ENCODE measurements around the gene CNTN6. TPM values are rescaled to one million over a fixed set of nuclear protein-coding genes. Genes with fewer than 3 reads are reported as not detected.

Gene CNTN6
- polyA plus RNA-seq, 1 donor (not counting 4 experiments of a cell fraction or from before 2014, with no cell fraction given) = not detected

DNA sequence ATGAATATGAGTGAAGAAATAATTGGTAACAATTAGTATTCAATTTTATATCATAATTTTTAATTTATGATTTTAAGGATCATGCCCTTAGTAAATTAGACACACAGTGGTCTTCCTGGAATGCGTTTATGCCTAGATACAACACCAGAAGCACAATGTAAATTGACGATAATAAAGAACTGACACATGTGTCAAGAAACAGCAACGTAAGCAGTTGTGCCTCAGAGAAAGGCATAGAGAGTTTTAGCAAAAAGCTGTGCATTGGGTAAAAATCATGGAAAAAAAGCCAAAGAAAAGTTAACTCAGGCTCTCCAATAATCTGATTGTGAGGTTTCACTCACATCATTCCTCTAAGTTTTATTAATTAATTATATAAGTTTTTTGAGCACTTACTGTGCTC is 37.0 kb upstream of the CNTN6 start:
- no peak overlapping the region for H3K27ac ChIP-seq (ENCODE audit: control insufficient read depth, insufficient read depth, low read length)
- TF ChIP-seq, protein P1, sequence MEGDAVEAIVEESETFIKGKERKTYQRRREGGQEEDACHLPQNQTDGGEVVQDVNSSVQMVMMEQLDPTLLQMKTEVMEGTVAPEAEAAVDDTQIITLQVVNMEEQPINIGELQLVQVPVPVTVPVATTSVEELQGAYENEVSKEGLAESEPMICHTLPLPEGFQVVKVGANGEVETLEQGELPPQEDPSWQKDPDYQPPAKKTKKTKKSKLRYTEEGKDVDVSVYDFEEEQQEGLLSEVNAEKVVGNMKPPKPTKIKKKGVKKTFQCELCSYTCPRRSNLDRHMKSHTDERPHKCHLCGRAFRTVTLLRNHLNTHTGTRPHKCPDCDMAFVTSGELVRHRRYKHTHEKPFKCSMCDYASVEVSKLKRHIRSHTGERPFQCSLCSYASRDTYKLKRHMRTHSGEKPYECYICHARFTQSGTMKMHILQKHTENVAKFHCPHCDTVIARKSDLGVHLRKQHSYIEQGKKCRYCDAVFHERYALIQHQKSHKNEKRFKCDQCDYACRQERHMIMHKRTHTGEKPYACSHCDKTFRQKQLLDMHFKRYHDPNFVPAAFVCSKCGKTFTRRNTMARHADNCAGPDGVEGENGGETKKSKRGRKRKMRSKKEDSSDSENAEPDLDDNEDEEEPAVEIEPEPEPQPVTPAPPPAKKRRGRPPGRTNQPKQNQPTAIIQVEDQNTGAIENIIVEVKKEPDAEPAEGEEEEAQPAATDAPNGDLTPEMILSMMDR (optimal IDR thresholded peaks at IDR 0.05 in 1 of 3, IDR thresholded peaks at IDR 0.05 in 1 of 3, conservative IDR thresholded peaks at IDR 0.05 in 1 of 3; ENCODE audit: extremely low read depth in 1 of 3, insufficient read depth in 2 of 3, low read length in 3 of 3) = no peak
- no peak for TF ChIP-seq EZH2 (IDR thresholded peaks at IDR 0.05; ENCODE audit: low read length)
- no peak overlapping the region for H3K4me3 ChIP-seq (ENCODE audit: control insufficient read depth in 2 of 3, extremely low read depth in 1 of 3, insufficient read depth in 2 of 3, low read depth in 1 of 3, low read length in 3 of 3)
- dilution Hi-C loops (cut with MboI; ENCODE audit: extremely low pct_ligation_motif_present, low sequenced_read_pairs) = no loop called here
- H3K9me1 ChIP-seq (ENCODE audit: control insufficient read depth, extremely low read depth, insufficient read depth, low read length) = no peaks in the 10 kb centered on the region
- H2AFZ ChIP-seq (ENCODE audit: control insufficient read depth, low read length) = no peak overlapping the region
- no peaks in the 10 kb centered on the region for H3K4me1 ChIP-seq (ENCODE audit: control insufficient read depth, extremely low read depth, insufficient read depth, low read length)
- H4K20me1 ChIP-seq (ENCODE audit: control insufficient read depth, extremely low read depth, insufficient read depth, low read length) = no peaks in the 10 kb centered on the region
- H3K36me3 ChIP-seq (ENCODE audit: control insufficient read depth in 2 of 2, extremely low read depth in 1 of 2, insufficient read depth in 2 of 2, low read length in 2 of 2) = no peaks in the 10 kb centered on the region
- H3K4me2 ChIP-seq (ENCODE audit: control insufficient read depth, extremely low read depth, insufficient read depth, low read depth, low read length) = no peak overlapping the region
- no peaks in the 10 kb centered on the region for H3K9me3 ChIP-seq (ENCODE audit: control insufficient read depth, low read depth, low read length)
- DNase-seq (ENCODE audit: low read depth, low spot score) (no peak), FAIRE-seq (no peak)
- no peak overlapping the region for H3K9ac ChIP-seq (ENCODE audit: control insufficient read depth, extremely low read depth, insufficient read depth, low read length)
- H3K27me3 ChIP-seq (ENCODE audit: control insufficient read depth, extremely low read depth, insufficient read depth, low read length) = no peaks in the 10 kb centered on the region
- H3K79me2 ChIP-seq (ENCODE audit: control insufficient read depth, insufficient read depth, low read length) = no peaks in the 10 kb centered on the region

DNA sequence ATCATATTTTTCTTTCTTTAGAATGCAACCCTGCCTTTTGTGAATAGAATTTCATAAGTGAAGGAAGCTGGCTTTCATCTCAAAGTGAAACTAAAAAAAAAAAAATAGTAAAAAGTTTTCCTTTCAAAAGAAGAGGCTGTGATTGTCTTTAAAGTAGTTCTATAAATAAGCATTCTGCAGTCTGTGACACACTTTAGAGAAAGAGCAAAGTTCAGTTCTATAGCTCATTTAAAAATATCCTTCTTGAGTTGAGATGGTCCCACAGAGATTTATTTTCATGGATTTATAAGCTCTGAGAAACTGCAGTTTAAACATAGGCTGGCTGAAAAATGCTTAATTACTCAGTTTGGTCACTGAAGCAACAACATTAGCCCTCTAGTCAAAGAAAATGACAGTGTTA is 36.1 kb upstream of the CNTN6 start:
- Histone ChIP-seq H3K79me2 (ENCODE audit: control insufficient read depth, insufficient read depth, low read length) (no peaks in the 10 kb centered on the region), H3K4me3 (ENCODE audit: control insufficient read depth in 2 of 3, extremely low read depth in 1 of 3, insufficient read depth in 2 of 3, low read depth in 1 of 3, low read length in 3 of 3) (no peak overlapping the region), H3K27me3 (ENCODE audit: control insufficient read depth, extremely low read depth, insufficient read depth, low read length) (no peaks in the 10 kb centered on the region), H3K27ac (ENCODE audit: control insufficient read depth, insufficient read depth, low read length) (no peak overlapping the region), H3K9ac (ENCODE audit: control insufficient read depth, extremely low read depth, insufficient read depth, low read length) (no peak overlapping the region), H3K4me2 (ENCODE audit: control insufficient read depth, extremely low read depth, insufficient read depth, low read depth, low read length) (no peak overlapping the region), H3K4me1 (ENCODE audit: control insufficient read depth, extremely low read depth, insufficient read depth, low read length) (no peaks in the 10 kb centered on the region), H2AFZ (ENCODE audit: control insufficient read depth, low read length) (no peak overlapping the region), H4K20me1 (ENCODE audit: control insufficient read depth, extremely low read depth, insufficient read depth, low read length) (no peaks in the 10 kb centered on the region), H3K9me1 (ENCODE audit: control insufficient read depth, extremely low read depth, insufficient read depth, low read length) (no peaks in the 10 kb centered on the region), H3K36me3 (ENCODE audit: control insufficient read depth in 2 of 2, extremely low read depth in 1 of 2, insufficient read depth in 2 of 2, low read length in 2 of 2) (no peaks in the 10 kb centered on the region), H3K9me3 (ENCODE audit: control insufficient read depth, low read depth, low read length) (no peaks in the 10 kb centered on the region)
- FAIRE-seq (no peak), DNase-seq (ENCODE audit: low read depth, low spot score) (no peak)
- dilution Hi-C loops (cut with MboI; ENCODE audit: extremely low pct_ligation_motif_present, low sequenced_read_pairs) = no loop called here
- no peak for TF ChIP-seq EZH2 (IDR thresholded peaks at IDR 0.05; ENCODE audit: low read length)
- TF ChIP-seq, protein P1 (optimal IDR thresholded peaks at IDR 0.05 in 1 of 3, IDR thresholded peaks at IDR 0.05 in 1 of 3, conservative IDR thresholded peaks at IDR 0.05 in 1 of 3; ENCODE audit: extremely low read depth in 1 of 3, insufficient read depth in 2 of 3, low read length in 3 of 3) = no peak

Measured in keratinocyte (primary cell).